DND-41 (cell line): ENCODE measurements around the gene CYB5R3.

Source experiments
- ATAC-seq: fragments of 200-7000 bp; cut with Tn5 transposase; 3 replicates; pipeline ENCODE4 v1.9.1; 2021; ENCODE audit warnings: low read depth; ENCODE audit not compliant: insufficient read depth
- DNase-seq: peaks from one replicate; pipeline ENCODE4 v3.0.0-alpha.2; 2020
- H2AFZ ChIP-seq: 2 replicates; pipeline ENCODE4 v1.6.0; 2012; ENCODE audit warnings: low read depth, low read length
- H3K27ac ChIP-seq: 2 replicates; pipeline ENCODE4 v1.5.1; 2012; ENCODE audit warnings: low read length, inconsistent platforms
- H3K27me3 ChIP-seq: fragments of 200-600 bp; sonication (generic); 2 replicates; pipeline ENCODE4 v1.6.0; 2012; ENCODE audit warnings: low read length, mild to moderate bottlenecking, inconsistent platforms; ENCODE audit not compliant: insufficient read depth, poor library complexity
- H3K36me3 ChIP-seq: 2 replicates; pipeline ENCODE4 v1.5.1; 2012; ENCODE audit warnings: low read length, inconsistent platforms; ENCODE audit not compliant: insufficient read depth
- H3K4me1 ChIP-seq: 2 replicates; pipeline ENCODE4 v1.5.1; 2012; ENCODE audit warnings: mild to moderate bottlenecking, low read length; ENCODE audit not compliant: insufficient read depth
- H3K4me2 ChIP-seq: 2 replicates; pipeline ENCODE4 v1.6.0; 2012; ENCODE audit warnings: mild to moderate bottlenecking, moderate library complexity, low read length, inconsistent platforms; ENCODE audit not compliant: insufficient read depth
- H3K4me3 ChIP-seq, 2 experiments: fragments of 200-600 bp in 1 of 2; shearing (Covaris generic) in 1 of 2; 2 replicates each; pipeline ENCODE4 v1.5.1; 2012 to 2016; ENCODE audit warnings: inconsistent platforms in 2 of 2, low read length in 2 of 2, mild to moderate bottlenecking in 2 of 2, low read depth in 1 of 2, moderate library complexity in 1 of 2
- H3K79me2 ChIP-seq: 2 replicates; pipeline ENCODE4 v1.6.0; 2012; ENCODE audit warnings: low read length, inconsistent platforms; ENCODE audit not compliant: insufficient read depth
- H3K9ac ChIP-seq: 2 replicates; pipeline ENCODE4 v1.6.0; 2012; ENCODE audit warnings: low read depth, mild to moderate bottlenecking, inconsistent platforms, low read length, moderate library complexity
- H3K9me3 ChIP-seq: 2 replicates; pipeline ENCODE4 v1.5.1; 2012; ENCODE audit warnings: low read length, moderate library complexity, mild to moderate bottlenecking, inconsistent platforms; ENCODE audit not compliant: insufficient read depth, severe bottlenecking
- H4K20me1 ChIP-seq: 2 replicates; pipeline ENCODE4 v1.6.0; 2012; ENCODE audit warnings: low read length; ENCODE audit not compliant: insufficient read depth
- CTCF ChIP-seq: IDR thresholded peaks from 2 replicates; pipeline ENCODE4 v1.5.1; 2012; ENCODE audit warnings: borderline replicate concordance, low read length, moderate library complexity, mild to moderate bottlenecking; ENCODE audit not compliant: poor library complexity, severe bottlenecking; ENCODE audit errors: extremely low read depth
- EZH2 ChIP-seq: IDR thresholded peaks from 3 replicates; pipeline ENCODE4 v1.6.1; 2012; ENCODE audit warnings: borderline replicate concordance, low read depth, mild to moderate bottlenecking, moderate library complexity, low read length, inconsistent platforms; ENCODE audit not compliant: severe bottlenecking

Gene CYB5R3

DNA sequence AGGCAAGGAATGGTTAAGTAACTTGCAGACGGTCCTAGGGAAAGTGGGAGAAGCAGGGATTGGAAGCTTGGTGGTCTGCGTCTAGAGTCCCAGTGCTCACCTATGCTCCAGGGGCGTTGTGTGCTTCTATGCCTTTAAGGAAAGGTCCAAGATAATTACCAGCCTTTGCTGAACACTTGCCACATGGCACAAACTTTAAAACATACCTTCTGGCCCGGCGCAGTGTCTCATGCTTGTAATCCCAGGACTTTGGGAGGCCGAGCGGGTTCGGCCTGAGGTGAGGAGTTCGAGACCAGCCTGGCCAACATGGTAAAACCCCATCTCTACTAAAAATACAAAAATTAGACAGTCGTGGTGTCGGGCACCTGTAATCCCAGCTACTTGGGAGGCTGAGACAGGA is 36.9 kb downstream of the CYB5R3 start:
- TF ChIP-seq CTCF (no peak), EZH2 (no peak)
- peak overlapping the region; percentile 63; the same call in 1 of the 2 replicates for H3K27ac ChIP-seq
- no peak overlapping the region for H2AFZ ChIP-seq
- H3K36me3 ChIP-seq: peaks cover 44% of the 10 kb centered on the region
- H3K4me2 ChIP-seq: peak overlapping the region; percentile 85
- peaks cover 73% of the 10 kb centered on the region for H3K79me2 ChIP-seq
- ATAC-seq: no peak
- H3K4me3 ChIP-seq: 0 out of 4 replicates have a peak overlapping the region, but pooled peaks of 1 of the 2 experiments have one; percentile 95
- no peaks in the 10 kb centered on the region for H3K9me3 ChIP-seq
- no peaks in the 10 kb centered on the region for H3K27me3 ChIP-seq
- peaks cover 49% of the 10 kb centered on the region for H4K20me1 ChIP-seq
- H3K9ac ChIP-seq: peak overlapping the region; percentile 93; the same call in 1 of the 2 replicates
- peaks cover 48% of the 10 kb centered on the region for H3K4me1 ChIP-seq
- no peak for DNase-seq

DNA sequence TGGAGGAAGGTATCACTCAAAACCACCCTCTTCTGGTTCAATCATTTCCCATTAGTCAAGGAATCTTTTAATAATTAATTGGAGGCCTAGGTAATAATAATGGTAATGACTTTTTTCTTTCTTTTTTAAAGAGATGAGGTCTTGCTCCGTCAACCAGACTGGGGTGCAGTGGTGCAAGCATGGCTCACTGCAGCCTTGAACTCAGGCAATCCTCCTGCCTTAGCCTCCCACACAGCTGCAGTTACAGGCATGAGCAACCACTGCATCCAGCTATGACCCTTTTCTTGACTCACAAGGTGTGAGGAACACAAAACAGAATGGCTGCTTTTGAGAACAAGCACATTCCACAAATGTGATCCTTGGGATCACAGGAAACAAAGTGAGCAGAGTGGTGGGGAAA is 38.1 kb downstream of the CYB5R3 start:
- no peak for DNase-seq
- H2AFZ ChIP-seq: no peak overlapping the region

DNA sequence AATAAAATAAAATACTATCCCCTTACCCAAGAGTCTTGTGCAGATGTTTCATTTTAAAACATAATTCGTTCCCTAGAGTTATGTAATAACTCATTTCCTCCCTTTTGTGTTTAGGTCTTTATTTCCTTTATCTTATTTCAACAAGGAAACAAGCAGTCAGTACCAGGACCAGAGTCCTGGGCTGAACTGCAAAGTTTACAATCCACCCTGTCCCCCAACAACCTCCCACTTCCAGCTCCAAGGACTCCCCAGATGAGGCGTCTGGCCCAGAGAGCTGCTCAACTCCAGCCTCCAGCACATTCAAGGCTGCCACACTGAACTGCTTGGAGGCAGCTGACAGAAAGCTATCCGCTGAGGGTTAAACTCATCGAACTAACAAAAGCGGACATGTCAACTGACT is 39.0 kb downstream of the CYB5R3 start:
- Histone ChIP-seq H2AFZ (no peak overlapping the region), H3K27ac (no peak overlapping the region), H4K20me1 (peaks cover 66% of the 10 kb centered on the region), H3K4me1 (peaks cover 28% of the 10 kb centered on the region), H3K4me2 (peak overlapping the region; percentile 12; the same call in 1 of the 2 replicates), H3K4me3 (no peak overlapping the region), H3K36me3 (peaks cover 60% of the 10 kb centered on the region), H3K79me2 (peaks cover 95% of the 10 kb centered on the region), H3K9ac (no peak overlapping the region), H3K27me3 (no peaks in the 10 kb centered on the region), H3K9me3 (no peaks in the 10 kb centered on the region)
- TF ChIP-seq CTCF (no peak), EZH2 (no peak)
- ATAC-seq (no peak), DNase-seq (no peak)

More for the DNA sequence above, 38.1 kb downstream of the CYB5R3 start:
- no peak for ATAC-seq
- H3K27me3 ChIP-seq: no peaks in the 10 kb centered on the region
- TF ChIP-seq CTCF (no peak), EZH2 (no peak)
- peaks cover 57% of the 10 kb centered on the region for H4K20me1 ChIP-seq
- H3K9me3 ChIP-seq: no peaks in the 10 kb centered on the region
- H3K36me3 ChIP-seq: peaks cover 52% of the 10 kb centered on the region
- H3K4me1 ChIP-seq: peaks cover 36% of the 10 kb centered on the region
- H3K4me2 ChIP-seq: peak overlapping the region; percentile 32; the same call in 1 of the 2 replicates
- no peak overlapping the region for H3K9ac ChIP-seq
- peaks cover 86% of the 10 kb centered on the region for H3K79me2 ChIP-seq
- H3K4me3 ChIP-seq: no peak overlapping the region
- H3K27ac ChIP-seq: no peak overlapping the region; the same call in 1 of the 2 replicates
